SK-MEL-5 (cell line): ENCODE results near the gene ERICH2. TPM values are rescaled to one million over a fixed set of nuclear protein-coding genes. Genes with fewer than 3 reads are reported as not detected.
A peak's percentile ranks its signal among the peaks of the same experiment; 100 is the strongest.
"Not testable (repeated sequence)": the region's sequence is repeated elsewhere in the genome, so short reads cannot be mapped to it uniquely, and the experiment has no call there.

Experiments used
- DNase-seq: peaks from one replicate; pipeline ENCODE4 v3.0.0-alpha.2; 2016; ENCODE audit warnings: low read depth, low spot score
- in situ Hi-C: cut with HindIII; loops from 2 replicates; pipeline ENCODE4 v1.10.0; 2016; ENCODE audit warnings: low sequenced_read_pairs, high pct_unique_total_duplicates, low pct_unique_long_range_greater_than_20kb
- total RNA-seq: library from RNA; depleted of rRNA; stranded (reverse); fragments of >200 nt; shearing (Covaris generic); gene quantifications from 2 replicates; pipeline ENCODE4 v1.2.3, GENCODE V29; 2014

ERICH2 gene
- total RNA-seq, 1 experiment from 2014 or later, result 0.45 TPM

DNA sequence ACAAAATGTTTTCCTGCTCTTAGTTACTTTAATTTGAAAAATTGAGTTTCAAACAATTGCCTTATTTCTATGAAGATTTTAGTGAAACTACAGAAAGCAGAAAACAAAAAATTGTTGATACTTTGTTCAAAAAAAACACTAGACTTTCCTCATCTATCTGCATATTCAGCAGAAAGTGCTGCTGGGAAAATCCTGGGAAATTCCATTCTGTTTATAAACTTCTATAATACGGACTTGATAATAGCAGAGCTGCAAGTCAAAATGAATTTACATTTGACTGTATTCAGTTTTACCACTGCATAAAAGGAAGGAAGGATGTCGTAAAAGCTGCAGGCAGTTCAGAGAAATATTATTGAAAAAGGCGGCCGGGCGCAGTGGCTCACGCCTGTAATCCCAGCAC lies 24.9 kb upstream of the ERICH2 start:
- DNase-seq, result no peak
- in situ Hi-C loops, result no loop called here

DNA sequence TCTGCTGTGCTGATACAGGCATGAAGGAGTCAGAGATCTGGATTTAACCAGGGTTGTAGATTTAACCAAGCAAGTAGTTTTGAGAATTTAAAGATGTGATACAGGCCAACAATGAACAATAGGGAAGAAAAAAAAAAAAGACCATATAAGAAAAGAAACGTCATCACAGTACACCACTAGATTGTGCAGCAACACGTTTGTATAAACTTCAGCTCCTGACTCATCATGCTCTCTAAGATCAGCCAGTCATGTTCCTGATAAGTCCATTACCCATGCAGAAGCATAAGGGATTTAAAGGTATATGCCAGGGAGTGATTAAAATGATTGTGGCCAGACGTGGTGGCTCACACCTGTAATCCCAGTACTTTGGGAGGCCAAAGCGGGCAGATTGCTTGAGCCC lies 22.3 kb upstream of the ERICH2 start:
- no peak for DNase-seq
- in situ Hi-C loops, result no loop called here

DNA sequence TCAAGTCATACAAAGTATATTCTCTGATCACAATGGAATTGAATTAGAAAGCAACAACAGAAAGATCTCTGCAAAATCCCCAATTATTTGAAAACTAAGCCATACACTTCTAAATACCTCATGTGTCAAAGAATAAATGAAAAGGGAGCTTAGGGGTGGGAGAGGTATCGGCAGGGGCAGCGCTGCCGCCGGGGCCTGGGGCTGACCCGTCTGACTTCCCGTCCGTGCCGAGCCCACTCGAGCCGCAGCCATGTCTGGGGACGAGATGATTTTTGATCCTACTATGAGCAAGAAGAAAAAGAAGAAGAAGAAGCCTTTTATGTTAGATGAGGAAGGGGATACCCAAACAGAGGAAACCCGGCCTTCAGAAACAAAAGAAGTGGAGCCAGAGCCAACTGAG lies 18.6 kb upstream of the ERICH2 start:
- DNase-seq, in situ Hi-C loops: not testable (repeated sequence)

DNA sequence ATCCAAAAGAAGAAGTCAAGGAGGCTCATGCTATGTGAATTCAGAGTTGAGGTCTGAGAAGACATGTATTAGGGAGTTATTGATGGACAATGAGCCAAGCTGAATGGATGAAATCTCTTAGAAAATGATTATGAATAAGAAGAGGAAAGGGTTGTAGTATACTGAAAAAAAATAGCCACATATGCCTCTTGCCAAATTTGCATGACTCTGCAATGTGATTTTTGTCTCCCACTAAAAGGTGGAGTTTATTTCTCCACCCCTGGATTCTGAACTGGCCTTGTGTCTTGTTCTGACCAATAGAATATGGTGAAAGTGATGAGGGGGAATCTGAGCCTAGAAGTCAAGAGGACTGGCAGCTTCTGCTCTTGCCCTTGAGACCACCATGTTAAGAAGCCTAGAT lies 8.6 kb upstream of the ERICH2 start:
- in situ Hi-C loops, result no loop called here
- DNase-seq, result no peak

DNA sequence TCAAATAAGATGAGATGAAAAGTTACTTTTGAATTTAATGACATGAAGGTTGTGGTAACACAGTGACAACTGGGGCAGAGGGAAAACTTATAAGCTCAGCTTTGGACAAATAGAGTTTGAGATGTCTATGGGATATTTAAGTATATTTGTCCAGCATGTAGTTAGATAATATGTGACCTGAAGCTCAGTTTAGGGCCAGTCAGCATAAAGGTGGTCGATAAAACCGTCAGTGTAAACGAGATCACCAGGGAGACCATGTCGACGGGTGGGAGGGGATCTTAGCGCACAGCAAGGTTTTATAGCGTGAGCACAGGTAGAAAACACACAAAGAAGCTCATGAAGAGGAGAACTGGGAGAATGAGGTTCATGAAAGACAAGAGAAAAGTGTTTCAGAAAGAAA lies 7.4 kb upstream of the ERICH2 start:
- in situ Hi-C loops, result no loop called here

DNA sequence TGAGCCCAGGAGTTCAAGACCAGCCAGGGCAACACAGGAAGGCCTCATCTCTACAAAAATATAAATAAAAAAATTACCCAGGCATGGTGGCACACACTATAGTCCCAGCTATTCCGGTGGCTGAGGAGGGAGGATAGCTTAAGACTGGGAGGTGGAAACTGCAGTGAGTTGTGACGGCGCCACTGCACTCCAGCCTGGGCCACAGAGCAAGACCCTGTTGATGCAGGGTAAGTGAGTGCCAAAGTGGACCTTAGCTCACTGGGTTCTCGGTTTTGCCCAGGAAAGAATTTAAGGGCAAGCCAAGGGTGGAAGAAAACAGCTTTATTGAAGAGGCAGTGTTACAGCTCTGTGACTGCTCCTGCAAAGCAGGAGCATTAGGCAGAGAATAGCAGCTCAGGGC lies 6.9 kb upstream of the ERICH2 start:
- no peak for DNase-seq
- in situ Hi-C loops, result no loop called here

More for the DNA sequence above, 7.4 kb upstream of the ERICH2 start:
- no peak for DNase-seq

DNA sequence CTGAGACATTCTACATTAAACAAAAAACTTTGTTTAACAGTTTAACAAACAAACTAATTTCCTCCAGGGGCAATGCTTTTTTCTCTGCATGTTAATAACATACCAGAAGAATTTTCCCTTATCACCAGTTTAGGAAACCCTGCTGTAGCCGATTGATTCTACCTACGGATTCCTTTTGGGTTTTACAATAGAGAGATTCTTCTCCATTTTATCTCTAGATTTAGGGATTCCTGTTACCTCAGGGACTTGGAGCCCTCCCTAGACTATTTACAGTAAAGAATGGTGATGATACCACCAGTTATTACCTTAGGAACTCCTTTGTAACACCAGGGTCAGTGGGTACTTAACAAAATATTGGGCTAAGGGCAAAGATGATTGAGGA lies 5.3 kb upstream of the ERICH2 start:
- in situ Hi-C loops, result no loop called here
- no peak for DNase-seq

DNA sequence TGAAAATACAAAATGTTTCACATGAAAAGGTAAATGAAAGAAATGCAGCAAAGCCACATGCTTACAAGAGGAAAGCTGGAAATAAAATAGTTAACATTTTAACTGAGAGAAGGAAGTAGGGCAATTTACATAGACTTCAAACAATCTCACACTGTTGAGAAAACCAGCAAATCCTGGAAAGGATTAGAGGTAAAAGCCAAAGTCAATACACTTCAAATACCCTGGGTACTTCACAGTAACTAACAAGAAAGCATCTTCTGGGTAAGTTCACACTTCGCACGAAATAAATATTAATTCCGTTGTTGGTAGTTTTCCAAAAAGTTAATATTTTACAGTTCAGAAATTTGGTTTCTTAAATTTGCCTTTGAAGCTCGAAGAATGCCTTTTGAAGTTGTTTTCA lies 3.5 kb upstream of the ERICH2 start:
- DNase-seq, result no peak
- in situ Hi-C loops, result no loop called here

DNA sequence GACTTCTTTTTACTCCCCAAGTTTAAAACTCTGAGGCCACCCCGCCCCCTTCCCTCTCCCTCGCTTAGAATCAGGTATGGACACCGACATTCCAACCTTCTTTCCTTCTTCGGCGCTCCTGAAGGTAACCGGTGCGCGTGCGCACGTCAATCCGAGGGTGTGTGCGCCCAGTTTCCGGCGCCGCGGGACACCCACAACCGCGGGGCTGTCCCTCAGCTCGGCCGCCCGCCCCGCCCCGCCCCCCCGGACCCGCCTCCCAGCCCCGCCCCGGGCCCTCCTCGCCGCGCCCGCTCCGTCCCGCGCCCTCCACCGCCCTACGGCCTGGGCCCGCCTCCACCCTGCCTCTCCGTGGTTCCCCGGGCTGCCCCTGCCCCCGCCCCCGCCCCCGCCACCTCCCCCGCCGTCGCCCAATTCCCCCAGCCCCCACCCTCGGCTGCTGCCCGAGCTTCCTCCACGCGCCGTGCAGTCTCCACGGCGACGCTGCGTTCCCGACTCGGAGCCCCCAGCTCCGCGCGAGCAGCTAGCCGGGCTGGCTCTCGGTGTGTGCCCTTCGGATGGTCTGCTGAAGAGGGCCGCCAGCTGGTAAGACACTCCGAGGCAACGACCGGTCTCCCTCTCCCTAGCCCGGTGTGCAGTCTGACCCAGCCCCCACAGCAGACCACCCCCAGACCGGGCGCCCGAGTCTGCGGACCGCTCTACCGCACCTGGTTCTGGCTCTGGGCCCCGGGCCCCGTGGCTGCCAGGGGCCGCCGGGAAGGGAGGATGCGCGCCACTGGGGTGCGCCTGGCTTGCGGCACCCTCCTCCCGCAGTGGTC lies 635 bp downstream of the ERICH2 start:
- in situ Hi-C loops, result no loop called here
- peak; percentile 75 for DNase-seq

DNA sequence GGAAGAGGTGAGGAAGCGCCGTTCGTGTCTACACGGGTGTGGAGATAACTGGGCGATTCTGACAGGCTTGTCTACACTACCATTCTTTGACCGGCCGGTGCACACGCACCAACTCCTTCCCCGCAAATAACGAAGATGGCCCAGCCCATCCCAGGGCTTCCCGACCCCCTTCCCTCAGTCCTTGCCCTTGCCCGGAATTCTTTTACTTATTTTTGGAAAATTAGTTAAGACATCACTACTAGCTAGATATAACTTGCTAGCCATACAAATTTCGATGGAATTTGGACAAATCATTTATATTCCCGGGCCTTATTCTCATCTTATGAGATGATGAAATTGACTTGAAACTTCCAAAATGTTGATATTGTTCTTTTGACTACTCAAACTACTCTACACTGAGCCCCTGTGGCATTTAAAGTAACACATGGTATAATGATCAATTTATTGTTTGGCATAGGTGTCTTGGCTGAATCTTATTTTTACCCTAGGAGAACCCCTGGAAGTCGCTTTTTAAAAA lies 1.3 kb downstream of the ERICH2 start:
- DNase-seq, result peak; percentile 25
- in situ Hi-C loops, result no loop called here

DNA sequence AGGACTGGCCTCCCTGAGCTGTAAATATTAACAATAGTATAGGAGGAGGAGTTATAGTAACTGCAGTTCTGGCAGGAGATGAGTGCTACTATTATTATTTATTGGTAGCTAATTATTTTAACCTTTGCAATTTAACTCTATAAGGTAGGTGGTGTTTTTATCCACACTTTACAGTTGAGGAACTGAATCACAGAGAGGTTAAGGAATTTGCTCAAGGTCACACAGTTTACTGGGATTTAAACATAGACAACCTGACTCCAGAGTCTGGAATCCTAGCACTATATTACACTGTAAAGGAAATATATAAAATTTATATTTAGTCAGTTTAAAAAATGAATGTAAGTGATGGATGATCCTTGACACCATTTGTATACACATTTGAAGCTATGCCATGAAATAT lies 2.1 kb downstream of the ERICH2 start:
- DNase-seq, result no peak
- in situ Hi-C loops, result no loop called here

DNA sequence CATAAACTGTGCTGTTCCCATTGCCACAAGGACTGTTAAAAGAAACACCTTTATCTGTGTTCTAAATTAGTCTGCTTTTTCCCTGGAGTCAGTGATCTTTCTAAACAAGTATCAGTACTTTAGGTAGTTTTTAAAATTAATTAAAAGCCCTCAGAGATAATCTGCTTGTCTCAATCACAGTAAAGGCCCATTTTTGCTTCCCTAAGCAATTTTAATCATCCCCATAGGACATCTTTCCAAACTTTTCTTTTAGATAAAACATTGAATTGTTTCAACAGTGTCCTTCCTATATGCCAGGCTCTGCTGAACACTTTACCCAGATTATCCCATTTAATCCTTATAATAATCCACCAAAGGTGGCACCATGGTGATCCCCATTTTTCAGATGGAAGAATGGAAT lies 3.9 kb downstream of the ERICH2 start:
- no peak for DNase-seq
- in situ Hi-C loops, result no loop called here

DNA sequence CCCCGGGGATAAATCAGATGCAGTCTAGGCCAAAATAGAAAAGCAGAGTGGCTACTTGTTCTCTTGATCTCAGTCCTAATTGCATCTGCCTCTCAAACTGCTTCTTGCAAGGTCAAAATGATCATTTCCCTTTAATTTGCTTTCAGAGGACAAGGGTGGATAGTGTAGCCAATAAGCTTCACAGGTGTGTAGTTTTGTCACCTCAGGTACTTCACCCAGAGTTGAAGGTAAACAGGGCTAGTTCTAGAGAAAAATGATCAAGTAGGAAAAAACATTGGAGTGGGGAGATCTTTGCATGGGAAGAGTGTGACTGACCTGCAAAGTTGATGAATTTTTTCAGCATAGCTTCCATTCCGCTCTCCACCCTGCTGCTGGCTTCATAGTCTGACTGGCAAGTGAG lies 8.7 kb downstream of the ERICH2 start:
- DNase-seq, result no peak
- in situ Hi-C loops, result no loop called here

DNA sequence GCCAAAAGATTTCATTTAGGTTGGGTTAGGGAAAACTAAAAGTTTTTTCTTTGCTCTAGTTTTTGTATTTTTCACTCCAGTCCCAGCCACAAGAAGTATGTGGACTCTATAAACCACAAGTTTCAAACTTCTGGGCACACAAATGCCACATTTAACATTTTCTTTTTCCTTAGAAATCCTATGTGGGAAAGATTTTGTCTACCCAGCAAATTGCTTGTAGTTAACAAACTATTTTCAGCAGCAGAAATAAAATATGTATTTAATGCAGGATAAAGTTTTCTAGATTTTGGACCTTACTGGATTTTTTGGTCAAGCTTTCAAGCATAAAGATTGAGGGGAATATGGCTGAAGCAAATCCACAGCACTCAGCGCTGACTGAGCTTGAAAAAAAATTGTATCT lies 9.1 kb downstream of the ERICH2 start:
- in situ Hi-C loops, result no loop called here
- DNase-seq, result no peak

DNA sequence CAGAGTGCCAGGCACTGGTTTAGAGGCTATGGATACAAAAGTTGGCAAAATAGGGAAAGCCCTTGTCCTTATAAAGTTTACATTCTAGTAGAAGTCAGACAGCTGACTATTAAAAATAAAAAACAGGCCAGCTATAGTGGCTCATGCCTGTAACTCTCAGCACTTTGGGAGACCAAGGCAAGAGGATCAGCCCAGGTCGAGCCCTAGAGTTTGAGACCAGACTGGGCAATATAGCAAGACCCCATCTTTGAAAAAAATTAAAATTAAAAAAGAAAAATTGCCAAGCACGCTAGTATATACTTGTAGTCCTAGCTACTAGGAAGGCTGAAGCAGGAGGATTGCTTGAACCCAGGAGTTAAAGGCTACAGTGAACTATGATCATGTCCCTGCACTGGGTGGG lies 12.5 kb downstream of the ERICH2 start:
- in situ Hi-C loops, result no loop called here
- no peak for DNase-seq

DNA sequence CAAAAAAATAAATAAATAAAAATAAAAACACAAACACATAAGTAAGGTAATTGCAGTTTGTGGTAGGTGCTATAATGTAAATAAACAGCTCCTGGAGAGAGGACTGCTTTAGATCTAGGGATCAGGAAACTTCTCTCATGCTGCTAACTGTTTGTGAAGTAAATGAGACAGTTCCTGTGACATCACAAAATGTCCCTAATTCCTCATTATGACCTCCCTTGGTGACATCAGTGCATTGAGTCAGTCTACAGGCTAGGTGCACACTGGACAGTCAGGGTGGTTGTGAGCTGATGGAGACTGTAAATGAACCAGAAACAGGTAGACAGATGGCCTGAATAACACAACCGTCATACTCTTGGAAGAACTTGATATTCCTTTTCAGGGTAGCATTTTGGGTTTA lies 13.4 kb downstream of the ERICH2 start:
- in situ Hi-C loops, result no loop called here
- no peak for DNase-seq

DNA sequence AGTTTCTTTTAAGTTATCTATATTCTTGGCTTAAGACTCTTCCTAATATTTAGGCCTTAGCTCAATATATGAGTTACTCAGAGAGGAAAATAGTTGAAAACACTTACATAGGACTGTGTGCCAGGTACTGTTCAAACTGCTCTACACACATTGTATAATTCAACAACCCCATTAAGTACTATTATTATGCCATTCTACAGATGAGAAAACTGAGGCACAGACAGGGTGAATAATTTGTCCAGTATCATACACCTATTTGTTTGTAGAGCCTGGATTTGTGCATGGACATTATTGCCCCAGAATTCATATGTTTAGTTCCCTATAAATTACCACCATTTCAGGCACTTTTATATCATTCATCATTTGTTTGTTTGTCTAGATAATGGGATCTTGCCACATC lies 28.8 kb downstream of the ERICH2 start:
- DNase-seq, result no peak
- in situ Hi-C loops, result no loop called here

DNA sequence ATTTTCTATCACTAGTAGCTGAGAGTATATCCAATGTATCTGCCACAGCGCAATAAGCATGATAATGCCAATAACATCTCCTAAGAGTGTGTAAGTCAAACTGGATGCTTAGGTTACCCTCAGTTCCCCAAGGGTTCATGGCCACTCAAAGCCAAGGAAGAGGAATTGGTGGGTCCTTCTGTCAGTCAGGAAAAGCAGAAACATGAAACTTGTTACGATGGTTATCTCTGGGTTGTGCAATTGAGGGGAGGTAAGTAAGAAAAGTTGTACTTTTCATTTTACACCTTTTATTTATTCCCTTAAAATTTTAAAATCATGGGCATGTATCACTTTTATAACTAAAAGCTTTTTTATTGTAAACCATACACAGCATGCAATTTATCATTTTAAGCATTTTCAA lies 36.4 kb downstream of the ERICH2 start:
- in situ Hi-C loops, result no loop called here
- no peak for DNase-seq

DNA sequence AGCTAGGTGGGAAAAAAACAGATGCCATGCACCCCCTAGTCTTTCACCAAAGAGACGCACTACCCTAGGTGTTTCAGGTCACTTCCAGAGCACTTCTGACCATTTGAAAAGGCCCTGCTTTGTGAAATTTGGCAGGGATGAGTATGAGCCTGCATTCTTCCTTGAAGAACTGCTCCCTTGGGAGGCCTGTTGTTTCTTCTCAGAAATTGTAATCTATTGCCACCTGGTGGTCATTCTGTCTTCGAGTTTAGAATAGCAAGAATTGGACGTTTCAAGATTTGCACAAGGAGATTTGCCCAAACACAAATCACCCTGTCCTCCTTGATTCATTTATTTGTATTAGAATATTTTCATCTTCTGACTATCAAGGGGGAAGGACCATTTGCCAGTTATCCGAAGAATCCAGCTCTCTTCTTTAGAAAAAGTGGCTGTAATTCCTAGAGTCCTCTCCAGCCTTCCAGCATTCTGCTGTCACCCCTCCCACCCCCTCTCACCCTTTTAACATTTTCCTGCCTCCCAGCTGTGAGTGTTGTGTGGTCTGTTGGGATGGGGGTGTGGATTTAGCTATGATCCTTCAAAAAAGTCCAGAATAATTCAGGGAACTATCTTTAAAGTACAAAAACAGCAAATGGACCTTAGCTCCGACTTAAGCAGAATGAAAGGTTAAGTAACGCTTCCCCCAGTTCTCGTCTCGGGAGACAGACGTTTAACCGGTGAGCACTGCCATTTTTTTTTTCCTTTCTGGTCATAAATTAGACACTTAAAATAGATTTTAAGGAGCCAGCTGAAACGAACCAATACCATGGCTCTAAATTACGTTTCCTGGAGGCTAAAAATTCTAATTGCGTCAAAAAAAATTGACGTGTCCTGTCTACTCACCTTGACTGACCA lies 42.8 kb downstream of the ERICH2 start:
- DNase-seq, result peak; percentile 92
- in situ Hi-C loops, result no loop called here
